ENCODE results near the gene SNX11. TPM values are rescaled to one million over a fixed set of nuclear protein-coding genes. Genes with fewer than 3 reads are reported as not detected.

Gene SNX11
- total and polyA plus RNA-seq, 5 donors from 2014 or later: 15.1 to 22.8 (median 20.8) TPM

- Mint-ChIP-seq H3K27ac (peak overlapping the region in 2 of 3 donors; percentile 37 to 44), H3K4me1 (peaks cover 0 to 22% (median 4%) of the 10 kb centered on the region in 4 donors), H3K27me3 (no peaks in the 10 kb centered on the region), H3K36me3 (peaks cover 38% of the 10 kb centered on the region), H3K4me3 (no peak overlapping the region), H3K9me3 (no peaks in the 10 kb centered on the region)
- Histone ChIP-seq H3K27ac (ENCODE audit: insufficient read depth, low read length, poor library complexity, severe bottlenecking) (no peak overlapping the region), H3K4me1 (ENCODE audit: control insufficient read depth, insufficient read depth, low read length, poor library complexity, severe bottlenecking) (no peaks in the 10 kb centered on the region), H3K9me3 (ENCODE audit: control insufficient read depth in 2 of 2, low read length in 2 of 2) (no peaks in the 10 kb centered on the region), H3K4me3 (ENCODE audit: low read depth, low read length) (no peak overlapping the region), H3K27me3 (ENCODE audit: control insufficient read depth, insufficient read depth, low read length) (no peaks in the 10 kb centered on the region), H3K36me3 (ENCODE audit: control insufficient read depth, insufficient read depth, low read length) (peaks cover 53% of the 10 kb centered on the region)
- ATAC-seq (ENCODE audit: low read depth in 2 of 2) (no peak), DNase-seq (no peak)
Observed at GRCh38 chr17:48137656-48138055, 30.1 kb downstream of the SNX11 start.

GRCh38 chr17:48139944-48140343, 32.4 kb downstream of the SNX11 start:
- DNase-seq (no peak), ATAC-seq (ENCODE audit: low read depth in 2 of 2) (no peak)
- no peaks in the 10 kb centered on the region for H3K9me3 ChIP-seq (ENCODE audit: control insufficient read depth in 2 of 2, low read length in 2 of 2)
- H3K27ac ChIP-seq (ENCODE audit: insufficient read depth, low read length, poor library complexity, severe bottlenecking): no peak overlapping the region
- Mint-ChIP-seq H3K27ac (peak overlapping the region; percentile 51 to 84 (median 60)), H3K4me1 (peaks cover 0 to 29% (median 6%) of the 10 kb centered on the region in 4 donors), H3K27me3 (no peaks in the 10 kb centered on the region), H3K4me3 (no peak overlapping the region), H3K36me3 (peaks cover 35% of the 10 kb centered on the region), H3K9me3 (no peaks in the 10 kb centered on the region)
- peaks cover 65% of the 10 kb centered on the region for H3K36me3 ChIP-seq (ENCODE audit: control insufficient read depth, insufficient read depth, low read length)
- H3K4me3 ChIP-seq (ENCODE audit: low read depth, low read length): no peak overlapping the region
- no peaks in the 10 kb centered on the region for H3K27me3 ChIP-seq (ENCODE audit: control insufficient read depth, insufficient read depth, low read length)
- no peaks in the 10 kb centered on the region for H3K4me1 ChIP-seq (ENCODE audit: control insufficient read depth, insufficient read depth, low read length, poor library complexity, severe bottlenecking)

GRCh38 chr17:48143629-48144028, 36.1 kb downstream of the SNX11 start:
- Mint-ChIP-seq H3K36me3 (peaks cover 44% of the 10 kb centered on the region), H3K4me3 (no peak overlapping the region), H3K27me3 (no peaks in the 10 kb centered on the region), H3K9me3 (no peaks in the 10 kb centered on the region), H3K4me1 (peaks cover 0 to 25% (median 11%) of the 10 kb centered on the region in 4 donors), H3K27ac (no peak overlapping the region)
- Histone ChIP-seq H3K9me3 (ENCODE audit: control insufficient read depth in 2 of 2, low read length in 2 of 2) (no peaks in the 10 kb centered on the region), H3K36me3 (ENCODE audit: control insufficient read depth, insufficient read depth, low read length) (peaks cover 70% of the 10 kb centered on the region), H3K27me3 (ENCODE audit: control insufficient read depth, insufficient read depth, low read length) (no peaks in the 10 kb centered on the region), H3K4me1 (ENCODE audit: control insufficient read depth, insufficient read depth, low read length, poor library complexity, severe bottlenecking) (no peaks in the 10 kb centered on the region), H3K27ac (ENCODE audit: insufficient read depth, low read length, poor library complexity, severe bottlenecking) (no peak overlapping the region), H3K4me3 (ENCODE audit: low read depth, low read length) (no peak overlapping the region)
- ATAC-seq (ENCODE audit: low read depth in 2 of 2) (no peak), DNase-seq (no peak)

DNA sequence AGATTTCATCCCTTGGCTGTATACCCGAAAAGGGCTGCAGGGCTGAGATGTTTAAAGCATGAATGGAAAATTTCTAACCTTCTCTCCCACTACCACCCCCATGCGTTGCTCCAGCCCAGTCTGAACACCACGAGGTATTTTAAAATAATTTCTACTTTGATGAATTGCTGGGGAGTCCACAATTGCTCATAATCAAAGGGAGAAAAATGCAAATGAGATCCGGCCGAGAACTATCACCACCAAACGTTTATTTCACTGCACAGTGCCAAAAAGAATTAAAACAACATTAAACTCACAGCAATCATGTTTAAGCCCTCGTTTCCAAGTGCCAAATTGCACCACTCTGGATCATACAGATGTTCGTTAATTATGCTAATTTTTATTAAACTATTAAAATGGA, 36.7 kb downstream of the SNX11 start:
- H3K4me3 Mint-ChIP-seq: no peak overlapping the region
- H3K27ac ChIP-seq (ENCODE audit: insufficient read depth, low read length, poor library complexity, severe bottlenecking): no peak overlapping the region
- peaks cover 76% of the 10 kb centered on the region for H3K36me3 ChIP-seq (ENCODE audit: control insufficient read depth, insufficient read depth, low read length)
- no peaks in the 10 kb centered on the region for H3K27me3 Mint-ChIP-seq
- no peak overlapping the region for H3K4me3 ChIP-seq (ENCODE audit: low read depth, low read length)
- no peaks in the 10 kb centered on the region for H3K27me3 ChIP-seq (ENCODE audit: control insufficient read depth, insufficient read depth, low read length)
- ATAC-seq (ENCODE audit: low read depth in 2 of 2) (no peak), DNase-seq (no peak)
- H3K36me3 Mint-ChIP-seq: peaks cover 44% of the 10 kb centered on the region
- peak overlapping the region in 2 of 3 donors; percentile 26 to 39 for H3K27ac Mint-ChIP-seq
- no peaks in the 10 kb centered on the region for H3K9me3 ChIP-seq (ENCODE audit: control insufficient read depth in 2 of 2, low read length in 2 of 2)
- peaks cover 0 to 25% (median 13%) of the 10 kb centered on the region in 4 donors for H3K4me1 Mint-ChIP-seq
- H3K9me3 Mint-ChIP-seq: no peaks in the 10 kb centered on the region
- H3K4me1 ChIP-seq (ENCODE audit: control insufficient read depth, insufficient read depth, low read length, poor library complexity, severe bottlenecking): no peaks in the 10 kb centered on the region

DNA sequence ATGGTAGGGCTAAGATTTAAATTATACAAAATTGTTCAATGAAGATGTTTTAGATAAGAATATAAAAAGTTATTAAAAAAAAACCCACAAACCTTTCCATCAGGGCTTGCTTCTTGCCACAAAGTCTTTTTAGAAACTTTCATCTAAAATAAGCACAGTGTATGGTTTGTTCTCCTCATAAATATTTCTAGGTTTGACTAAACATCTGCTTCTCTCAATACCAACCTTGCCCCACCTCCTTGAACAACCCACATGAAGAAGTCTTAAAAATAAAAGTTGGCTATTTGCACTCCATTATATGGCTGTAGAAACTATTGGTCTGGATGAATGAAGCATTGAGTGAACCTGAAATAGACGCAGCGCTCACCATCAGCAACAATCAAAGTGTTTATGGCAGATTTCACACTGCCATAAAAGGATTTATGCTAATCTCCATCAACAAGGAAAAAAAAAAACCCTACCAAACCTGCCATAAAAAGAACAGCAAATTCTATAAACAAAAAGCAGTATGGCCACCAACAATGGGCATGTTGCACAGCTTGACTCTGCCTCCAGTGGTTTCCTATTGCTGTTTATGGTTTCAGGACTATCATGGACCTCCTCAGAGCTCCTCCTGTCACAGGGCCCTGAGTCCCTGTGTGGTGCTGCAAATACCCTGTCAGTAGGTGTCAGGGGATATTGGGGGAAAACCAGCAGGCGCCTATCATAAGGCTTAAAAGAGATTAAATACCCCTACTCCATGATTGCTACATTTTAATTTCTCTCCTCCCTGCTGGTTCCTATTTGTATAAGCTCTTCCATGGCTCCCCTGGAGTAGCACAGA, 37.6 kb downstream of the SNX11 start:
- Histone ChIP-seq H3K27me3 (ENCODE audit: control insufficient read depth, insufficient read depth, low read length) (no peaks in the 10 kb centered on the region), H3K4me1 (ENCODE audit: control insufficient read depth, insufficient read depth, low read length, poor library complexity, severe bottlenecking) (no peaks in the 10 kb centered on the region), H3K4me3 (ENCODE audit: low read depth, low read length) (no peak overlapping the region), H3K9me3 (ENCODE audit: control insufficient read depth in 2 of 2, low read length in 2 of 2) (no peaks in the 10 kb centered on the region), H3K36me3 (ENCODE audit: control insufficient read depth, insufficient read depth, low read length) (peaks cover 80% of the 10 kb centered on the region), H3K27ac (ENCODE audit: insufficient read depth, low read length, poor library complexity, severe bottlenecking) (no peak overlapping the region)
- Mint-ChIP-seq H3K27me3 (no peaks in the 10 kb centered on the region), H3K4me1 (peaks cover 0 to 17% (median 12%) of the 10 kb centered on the region in 4 donors), H3K4me3 (peak overlapping the region in 1 of 4 donors; percentile 61), H3K9me3 (no peaks in the 10 kb centered on the region), H3K27ac (peak overlapping the region in 1 of 3 donors; percentile 38), H3K36me3 (peaks cover 36% of the 10 kb centered on the region)
- no peak for DNase-seq
- ATAC-seq (ENCODE audit: low read depth in 2 of 2): no peak

DNA sequence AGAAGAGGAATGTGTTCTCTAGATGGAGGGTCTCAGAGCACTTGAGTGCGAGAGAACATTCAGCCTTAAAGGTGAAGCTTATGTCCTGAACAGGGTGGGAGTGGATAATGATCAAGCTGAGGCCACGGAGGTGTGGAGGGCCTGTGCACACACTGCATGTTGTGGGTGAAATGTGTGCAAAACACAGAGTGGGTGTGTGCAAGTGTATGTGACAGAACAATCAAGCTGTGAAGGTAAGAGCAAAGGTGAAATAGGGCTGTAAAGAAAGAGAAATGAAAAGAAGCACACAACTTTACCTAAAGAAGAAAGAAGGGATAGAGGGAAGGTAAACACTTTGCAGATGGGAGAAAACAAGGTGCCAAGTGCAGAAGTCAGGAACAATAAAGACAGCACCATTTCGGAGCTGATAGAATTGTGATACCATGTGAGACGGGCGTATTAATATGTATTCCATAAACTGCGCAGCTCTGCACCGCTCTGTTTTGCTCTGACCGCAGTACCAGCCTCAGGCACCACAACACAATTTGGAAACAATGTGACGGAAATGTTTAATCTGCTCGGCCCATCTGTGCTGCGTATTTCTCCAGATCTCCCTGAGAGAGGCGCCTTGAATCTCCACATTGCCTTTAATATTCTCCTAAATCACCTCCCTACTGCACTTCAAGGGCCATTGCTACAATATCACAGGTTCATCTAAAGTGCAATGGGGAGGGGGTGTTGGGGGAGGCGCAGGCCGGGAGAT, 40.6 kb downstream of the SNX11 start:
- no peaks in the 10 kb centered on the region for H3K4me1 ChIP-seq (ENCODE audit: control insufficient read depth, insufficient read depth, low read length, poor library complexity, severe bottlenecking)
- Mint-ChIP-seq H3K4me1 (peaks cover 0 to 14% (median 11%) of the 10 kb centered on the region in 4 donors), H3K9me3 (no peaks in the 10 kb centered on the region), H3K4me3 (no peak overlapping the region), H3K27ac (peak overlapping the region in 1 of 3 donors; percentile 52), H3K36me3 (peaks cover 39% of the 10 kb centered on the region), H3K27me3 (no peaks in the 10 kb centered on the region)
- ATAC-seq (ENCODE audit: low read depth in 2 of 2): no peak
- no peaks in the 10 kb centered on the region for H3K27me3 ChIP-seq (ENCODE audit: control insufficient read depth, insufficient read depth, low read length)
- DNase-seq: no peak
- H3K36me3 ChIP-seq (ENCODE audit: control insufficient read depth, insufficient read depth, low read length): peaks cover 85% of the 10 kb centered on the region
- H3K4me3 ChIP-seq (ENCODE audit: low read depth, low read length): no peak overlapping the region
- H3K27ac ChIP-seq (ENCODE audit: insufficient read depth, low read length, poor library complexity, severe bottlenecking): no peak overlapping the region
- H3K9me3 ChIP-seq (ENCODE audit: control insufficient read depth in 2 of 2, low read length in 2 of 2): no peaks in the 10 kb centered on the region

DNA sequence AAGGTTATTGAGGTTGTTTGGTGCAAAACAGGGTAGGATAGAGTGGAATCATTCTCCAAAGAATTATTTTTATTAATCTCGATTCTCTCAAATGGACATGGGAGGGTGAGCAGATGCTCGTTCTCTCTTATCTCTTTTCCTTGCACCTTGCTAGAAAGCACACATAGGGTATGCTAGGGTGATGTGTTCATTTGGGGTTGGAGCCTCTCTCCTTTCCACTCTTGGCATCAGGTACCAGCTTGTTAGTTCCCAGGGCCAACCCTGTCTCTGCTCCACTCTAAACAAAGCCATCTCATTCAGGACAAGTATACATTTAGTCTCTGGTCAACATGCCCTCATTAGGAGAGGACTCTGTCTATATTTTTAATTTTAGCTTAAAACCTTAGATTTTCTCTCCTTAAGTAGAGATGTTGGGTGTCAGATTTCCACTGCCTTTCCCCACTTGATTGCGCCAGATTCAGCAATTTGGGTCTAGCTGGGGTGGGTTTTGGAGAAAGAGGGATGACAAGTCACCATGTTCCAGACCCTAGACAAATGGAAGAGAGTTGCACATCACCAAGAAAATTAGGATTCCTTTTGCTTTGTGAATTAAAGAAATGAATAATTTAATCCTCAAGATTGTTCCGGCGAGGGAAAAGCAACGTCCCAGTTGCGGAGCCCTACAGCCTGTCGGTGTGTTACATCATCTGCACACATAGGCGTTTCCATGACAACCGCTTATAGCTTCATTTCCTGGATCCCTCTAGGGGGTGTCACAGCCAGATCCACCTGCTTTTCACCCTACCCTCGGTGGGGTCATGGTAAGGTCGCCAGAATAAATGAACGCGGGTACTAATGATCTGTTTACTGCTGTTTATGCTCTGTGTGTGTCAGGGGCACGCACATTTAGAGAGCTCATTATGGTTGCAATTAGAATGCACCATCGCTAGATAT, 41.6 kb downstream of the SNX11 start:
- peaks cover 43% of the 10 kb centered on the region for H3K36me3 Mint-ChIP-seq
- H3K4me1 ChIP-seq (ENCODE audit: control insufficient read depth, insufficient read depth, low read length, poor library complexity, severe bottlenecking): no peaks in the 10 kb centered on the region
- H3K4me1 Mint-ChIP-seq: peaks cover 0 to 14% (median 11%) of the 10 kb centered on the region in 4 donors
- no peak overlapping the region for H3K27ac ChIP-seq (ENCODE audit: insufficient read depth, low read length, poor library complexity, severe bottlenecking)
- no peaks in the 10 kb centered on the region for H3K9me3 Mint-ChIP-seq
- ATAC-seq (ENCODE audit: low read depth in 2 of 2): no peak
- no peak for DNase-seq
- no peaks in the 10 kb centered on the region for H3K27me3 ChIP-seq (ENCODE audit: control insufficient read depth, insufficient read depth, low read length)
- peaks cover 84% of the 10 kb centered on the region for H3K36me3 ChIP-seq (ENCODE audit: control insufficient read depth, insufficient read depth, low read length)
- no peaks in the 10 kb centered on the region for H3K9me3 ChIP-seq (ENCODE audit: control insufficient read depth in 2 of 2, low read length in 2 of 2)
- H3K27ac Mint-ChIP-seq: no peak overlapping the region
- no peaks in the 10 kb centered on the region for H3K27me3 Mint-ChIP-seq
- H3K4me3 Mint-ChIP-seq: no peak overlapping the region
- no peak overlapping the region for H3K4me3 ChIP-seq (ENCODE audit: low read depth, low read length)
